H9 (cell line): ENCODE results near the gene UBASH3A. TPM values are rescaled to one million over a fixed set of nuclear protein-coding genes. Genes with fewer than 3 reads are reported as not detected.

ENCODE experiments used
- DNase-seq: peaks from one replicate; pipeline ENCODE4 v3.0.0-alpha.2; 2017
- H2AFZ ChIP-seq: one replicate; pipeline ENCODE4 v1.6.1; 2013; ENCODE audit warnings: mild to moderate bottlenecking, low read length, control low read depth, moderate library complexity
- H2AK5ac ChIP-seq: 2 replicates; pipeline ENCODE4 v1.6.1; 2013; ENCODE audit warnings: low read length, control low read depth, mixed read lengths; ENCODE audit not compliant: insufficient read length
- H2BK120ac ChIP-seq: one replicate; pipeline ENCODE4 v1.6.1; 2013; ENCODE audit warnings: low read depth, mild to moderate bottlenecking, low read length, control low read depth, inconsistent platforms; ENCODE audit not compliant: poor library complexity, severe bottlenecking
- H2BK12ac ChIP-seq: 2 replicates; pipeline ENCODE4 v1.6.1; 2013; ENCODE audit warnings: low read length, control low read depth, mixed read lengths, low read depth; ENCODE audit not compliant: insufficient read length
- H2BK15ac ChIP-seq: 2 replicates; pipeline ENCODE4 v1.6.1; 2013; ENCODE audit warnings: low read depth, low read length, control low read depth
- H2BK20ac ChIP-seq: one replicate; pipeline ENCODE4 v1.6.1; 2013; ENCODE audit warnings: low read depth, mild to moderate bottlenecking, low read length, control low read depth, inconsistent platforms; ENCODE audit not compliant: poor library complexity, severe bottlenecking
- H2BK5ac ChIP-seq: 2 replicates; pipeline ENCODE4 v1.6.1; 2013; ENCODE audit warnings: low read length, control low read depth, mixed read lengths; ENCODE audit not compliant: insufficient read length
- H3K14ac ChIP-seq: 2 replicates; pipeline ENCODE4 v1.6.1; 2013; ENCODE audit warnings: low read length, control low read depth; ENCODE audit not compliant: insufficient read depth
- H3K18ac ChIP-seq: 2 replicates; pipeline ENCODE4 v1.6.1; 2013; ENCODE audit warnings: low read depth, mild to moderate bottlenecking, mixed read lengths, low read length, control low read depth; ENCODE audit not compliant: insufficient read length
- H3K23ac ChIP-seq: 2 replicates; pipeline ENCODE4 v1.6.1; 2013; ENCODE audit warnings: low read length, control low read depth, mixed read lengths, low read depth; ENCODE audit not compliant: insufficient read length
- H3K23me2 ChIP-seq: 2 replicates; pipeline ENCODE4 v1.6.1; 2013; ENCODE audit warnings: low read depth, mild to moderate bottlenecking, mixed read lengths, low read length, control low read depth; ENCODE audit not compliant: insufficient read length, poor library complexity, severe bottlenecking
- H3K27ac ChIP-seq: 2 replicates; pipeline ENCODE4 v1.5.1; 2013; ENCODE audit warnings: low read length, control low read depth, mixed read lengths, low read depth; ENCODE audit not compliant: insufficient read length
- H3K27me3 ChIP-seq: 2 replicates; pipeline ENCODE4 v1.6.1; 2013; ENCODE audit warnings: low read length, control low read depth, inconsistent platforms; ENCODE audit not compliant: insufficient read depth
- H3K4ac ChIP-seq: 2 replicates; pipeline ENCODE4 v1.6.1; 2013; ENCODE audit warnings: low read depth, mild to moderate bottlenecking, control low read depth, inconsistent platforms, low read length, moderate library complexity
- H3K4me1 ChIP-seq: 2 replicates; pipeline ENCODE4 v1.6.1; 2013; ENCODE audit warnings: low read length, control low read depth, inconsistent platforms; ENCODE audit not compliant: insufficient read depth
- H3K4me2 ChIP-seq: 2 replicates; pipeline ENCODE4 v1.6.1; 2013; ENCODE audit warnings: low read length, control low read depth, mixed read lengths; ENCODE audit not compliant: insufficient read length, insufficient read depth
- H3K56ac ChIP-seq: 2 replicates; pipeline ENCODE4 v1.6.1; 2013; ENCODE audit warnings: low read depth, mild to moderate bottlenecking, mixed read lengths, low read length, control low read depth; ENCODE audit not compliant: insufficient read length
- H3K79me1 ChIP-seq: 2 replicates; pipeline ENCODE4 v1.6.1; 2013; ENCODE audit warnings: low read depth, mild to moderate bottlenecking, moderate library complexity, low read length, control low read depth, inconsistent platforms; ENCODE audit not compliant: insufficient read depth, poor library complexity, severe bottlenecking
- H3K79me2 ChIP-seq: 2 replicates; pipeline ENCODE4 v1.6.1; 2013; ENCODE audit warnings: low read length, control low read depth, inconsistent platforms; ENCODE audit not compliant: insufficient read depth
- H3K9ac ChIP-seq: 2 replicates; pipeline ENCODE4 v1.6.1; 2013; ENCODE audit warnings: low read length, control low read depth, mixed read lengths; ENCODE audit not compliant: insufficient read length; ENCODE audit errors: extremely low read depth
- H3K9me3 ChIP-seq: one replicate; pipeline ENCODE4 v1.6.1; 2013; ENCODE audit warnings: low read depth, low read length, inconsistent platforms; ENCODE audit not compliant: control insufficient read depth
- H3T11ph ChIP-seq: one replicate; pipeline ENCODE4 v1.6.1; 2013; ENCODE audit warnings: mild to moderate bottlenecking, low read length, control low read depth, inconsistent platforms
- H4K20me1 ChIP-seq: one replicate; pipeline ENCODE4 v1.6.1; 2013; ENCODE audit not compliant: control insufficient read depth, insufficient read length, insufficient read depth
- H4K5ac ChIP-seq: 2 replicates; pipeline ENCODE4 v1.6.1; 2013; ENCODE audit warnings: low read depth, mild to moderate bottlenecking, mixed read lengths, low read length, control low read depth; ENCODE audit not compliant: insufficient read length
- H4K8ac ChIP-seq: replicated peaks from 2 replicates; pipeline ENCODE4 v1.6.1; 2013; ENCODE audit warnings: low read length, control low read depth, mixed read lengths, low read depth; ENCODE audit not compliant: insufficient read length
- H4K91ac ChIP-seq: 2 replicates; pipeline ENCODE4 v1.6.1; 2013; ENCODE audit warnings: low read depth, mild to moderate bottlenecking, moderate library complexity, mixed read lengths, low read length, control low read depth; ENCODE audit not compliant: insufficient read length
- H3K27ac Mint-ChIP-seq, 3 experiments: 2 replicates in 2 of 3; 3 replicates in 1 of 3; pipeline ENCODE4 v1.8.0; 2020 to 2021; ENCODE audit warnings: mixed read lengths in 3 of 3, mild to moderate bottlenecking in 1 of 3, moderate library complexity in 1 of 3
- H3K27me3 Mint-ChIP-seq: 2 replicates; pipeline ENCODE4 v1.8.0; 2021; ENCODE audit warnings: low read depth, mild to moderate bottlenecking, moderate library complexity, mixed read lengths
- H3K36me3 Mint-ChIP-seq, 3 experiments: 2 replicates in 2 of 3; 3 replicates in 1 of 3; pipeline ENCODE4 v1.8.0; 2020 to 2021; ENCODE audit warnings: low read depth in 3 of 3, mixed read lengths in 3 of 3; ENCODE audit not compliant: insufficient read depth in 1 of 3
- H3K4me1 Mint-ChIP-seq, 2 experiments: 2 replicates each; pipeline ENCODE4 v1.8.0; 2020; ENCODE audit warnings: mixed read lengths in 2 of 2
- H3K4me3 Mint-ChIP-seq, 2 experiments: 2 replicates in 1 of 2; 3 replicates in 1 of 2; pipeline ENCODE4 v1.8.0; 2020 to 2021; ENCODE audit warnings: mild to moderate bottlenecking in 2 of 2, mixed read lengths in 2 of 2, moderate library complexity in 1 of 2
- H3K9me3 Mint-ChIP-seq, 2 experiments: 2 replicates in 1 of 2; 3 replicates in 1 of 2; pipeline ENCODE4 v1.8.0; 2020; ENCODE audit warnings: mild to moderate bottlenecking in 2 of 2, mixed read lengths in 2 of 2, moderate library complexity in 1 of 2
- CTCF ChIP-seq: fragments of 200-600 bp; sonication (generic); conservative IDR thresholded peaks from 3 replicates; pipeline ENCODE4 v1.8.0; 2021; ENCODE audit warnings: antibody characterized with exemption, mild to moderate bottlenecking
- WGBS: extraction: QIAGEN DNeasy Blood & Tissue Kit; methylation state at CpG from one replicate; pipeline ENCODE4 v1.1.7; 2013; ENCODE audit warnings: missing lambda C conversion rate, low lambda C conversion rate, mixed read lengths; ENCODE audit not compliant: insufficient read length; ENCODE audit errors: extremely low coverage; 5-methylcytosine and 5-hydroxymethylcytosine counted together
- total RNA-seq: library from RNA; stranded (reverse); gene quantifications from 2 replicates; pipeline ENCODE4 v1.2.1, GENCODE V29; 2021

Gene UBASH3A
- total RNA-seq, 1 experiment from 2014 or later, result not detected

GRCh38 chr21:42383331-42383730, 20.4 kb upstream of the UBASH3A start:
- no peak overlapping the region for H2BK120ac ChIP-seq
- Mint-ChIP-seq H3K9me3 (peaks cover 6 to 14% of the 10 kb centered on the region in 2 experiments), H3K4me1 (peaks cover 20 to 21% of the 10 kb centered on the region in 2 experiments), H3K27me3 (peaks cover 11% of the 10 kb centered on the region), H3K4me3 (no peak overlapping the region), H3K36me3 (peaks cover 0 to 11% (median 0%) of the 10 kb centered on the region in 3 experiments; a peak in 3 of 7 replicates), H3K27ac (no peak overlapping the region)
- no peaks in the 10 kb centered on the region for H3K4me1 ChIP-seq
- WGBS, result no CpG with 5 or more reads among the region's 6 CpGs
- H3K4ac ChIP-seq, result no peak overlapping the region
- no peaks in the 10 kb centered on the region for H3K79me1 ChIP-seq
- no peak overlapping the region for H3K14ac ChIP-seq
- peaks cover 2% of the 10 kb centered on the region for H4K20me1 ChIP-seq
- H3K27me3 ChIP-seq, result no peaks in the 10 kb centered on the region
- H2BK5ac ChIP-seq, result no peak overlapping the region
- H3K27ac ChIP-seq, result no peak overlapping the region
- H3K23ac ChIP-seq, result no peak overlapping the region
- H3K4me2 ChIP-seq, result no peak overlapping the region
- no peak overlapping the region for H2AFZ ChIP-seq
- H3K9me3 ChIP-seq, result no peaks in the 10 kb centered on the region
- no peak overlapping the region for H3K56ac ChIP-seq
- H3K23me2 ChIP-seq, result no peaks in the 10 kb centered on the region
- H4K91ac ChIP-seq, result no peak overlapping the region
- TF ChIP-seq CTCF, result no peak
- DNase-seq, result no peak
- no peak overlapping the region for H2AK5ac ChIP-seq
- H3K9ac ChIP-seq, result no peak overlapping the region
- no peaks in the 10 kb centered on the region for H3K79me2 ChIP-seq
- H4K8ac ChIP-seq, result no peak overlapping the region
- no peak overlapping the region for H2BK12ac ChIP-seq
- H3K18ac ChIP-seq, result no peak overlapping the region
- no peak overlapping the region for H4K5ac ChIP-seq
- no peak overlapping the region for H3T11ph ChIP-seq
- no peak overlapping the region for H2BK20ac ChIP-seq
- H2BK15ac ChIP-seq, result no peak overlapping the region
